ENCODE measurements around the gene EFR3B. TPM values are rescaled to one million over a fixed set of nuclear protein-coding genes. Genes with fewer than 3 reads are reported as not detected.

EFR3B gene
- total RNA-seq, 1 donor from 2014 or later: 40.7 TPM

GRCh38 chr2:25207078-25207545 is 165.2 kb downstream of the EFR3B start:
- H3K36me3 Mint-ChIP-seq (ENCODE audit: low read depth): no peaks in the 10 kb centered on the region
- peaks cover 14% of the 10 kb centered on the region for H3K4me1 Mint-ChIP-seq
- no peaks in the 10 kb centered on the region for H3K9me3 Mint-ChIP-seq
- no peak for TF ChIP-seq CTCF (conservative IDR thresholded peaks at IDR 0.05)
- H3K27ac Mint-ChIP-seq (ENCODE audit: unreplicated experiment): no peak overlapping the region
- H3K27me3 Mint-ChIP-seq (ENCODE audit: low read depth): no peaks in the 10 kb centered on the region
- DNase-seq (ENCODE audit: low read depth, low spot score): no peak
- no peak overlapping the region for H3K4me3 Mint-ChIP-seq

Other genes starting within 250 kb of the EFR3B start
- gene PTRHD1, start 248.7 kb upstream of the EFR3B start, total RNA-seq: 38.2 and 42.7 TPM in 2 replicates
- gene CENPO, start 248.7 kb upstream of the EFR3B start, total RNA-seq: 69.3 and 69.7 TPM in 2 replicates
- 48.1 and 49.2 TPM in 2 replicates for gene ADCY3, start 121.8 kb upstream of the EFR3B start, total RNA-seq
- gene DNAJC27, start 70.1 kb upstream of the EFR3B start, total RNA-seq: 6.9 and 8.1 TPM in 2 replicates
- gene POMC, start 126.5 kb downstream of the EFR3B start, total RNA-seq: 0.39 and 0.54 TPM in 2 replicates

All from neural crest cell (in vitro differentiated cells).